Naive thymus-derived CD8-positive, alpha-beta T cell (primary cell): Measurements from ENCODE around the gene SLIT2. TPM values are rescaled to one million over a fixed set of nuclear protein-coding genes. Genes with fewer than 3 reads are reported as not detected.

ENCODE experiments used
- ATAC-seq, 2 donors: fragments of 150-1000 bp; cut with Tn5 transposase in 1 of 2; sonication (Bioruptor Pico), chemical (Tn5 transposase) in 1 of 2; 1 replicate in 1 of 2; 2 replicates in 1 of 2; pipeline ENCODE4 v1.10.0; 2021; ENCODE audit warnings: mild to moderate bottlenecking in 2 of 2, moderate library complexity in 2 of 2
- POLR2A ChIA-PET: fragments of 350-600 bp; sonication (Branson Sonifier 250); formaldehyde crosslinking; loops from one replicate; lab custom pipeline; 2021; ENCODE audit warnings: antibody characterized with exemption; lab: Charles Lee
- DNase-seq, 10 donors: peaks; one replicate each; pipeline versions ENCODE4 v3.0.0 to v3.0.0-alpha.2; 2020 to 2022
- H3K27ac Mint-ChIP-seq, 10 donors: one replicate each; pipeline ENCODE4 v1.8.0; 2020 to 2022; ENCODE audit warnings: mild to moderate bottlenecking in 10 of 10, mixed read lengths in 10 of 10, moderate library complexity in 4 of 10, inconsistent platforms in 1 of 10
- H3K27me3 Mint-ChIP-seq, 5 donors: one replicate each; pipeline ENCODE4 v1.8.0; 2021 to 2022; ENCODE audit warnings: mixed read lengths in 5 of 5
- H3K36me3 Mint-ChIP-seq, 3 donors: one replicate each; pipeline ENCODE4 v1.8.0; 2020 to 2022; ENCODE audit warnings: mixed read lengths in 3 of 3, mild to moderate bottlenecking in 2 of 3, inconsistent platforms in 1 of 3
- H3K4me1 Mint-ChIP-seq, 4 donors: one replicate each; pipeline ENCODE4 v1.8.0; 2021 to 2022; ENCODE audit warnings: mixed read lengths in 4 of 4
- H3K4me3 Mint-ChIP-seq, 10 donors: one replicate each; pipeline ENCODE4 v1.8.0; 2020 to 2022; ENCODE audit warnings: mild to moderate bottlenecking in 10 of 10, mixed read lengths in 10 of 10, moderate library complexity in 6 of 10, inconsistent platforms in 1 of 10
- H3K9me3 Mint-ChIP-seq, 9 donors: one replicate each; pipeline ENCODE4 v1.8.0; 2020 to 2022; ENCODE audit warnings: mixed read lengths in 9 of 9, mild to moderate bottlenecking in 3 of 9, inconsistent platforms in 1 of 9, moderate library complexity in 1 of 9
- polyA plus RNA-seq, 3 donors: library from polyadenylated mRNA; unstranded; fragments of 300-500 nt; fragmentation: Illumina TruSeq; gene quantifications; one replicate each; pipeline ENCODE4 v1.2.3, GENCODE V29; 2021
- total RNA-seq, 8 experiments: library from RNA in 2 of 8; stranded (reverse) in 2 of 8; gene quantifications; one replicate each; pipeline ENCODE4 v1.2.3 and lab custom pipeline; 2021 to 2026

Gene SLIT2
- total and polyA plus RNA-seq, 5 experiments from 2014 or later, result not detected

DNA sequence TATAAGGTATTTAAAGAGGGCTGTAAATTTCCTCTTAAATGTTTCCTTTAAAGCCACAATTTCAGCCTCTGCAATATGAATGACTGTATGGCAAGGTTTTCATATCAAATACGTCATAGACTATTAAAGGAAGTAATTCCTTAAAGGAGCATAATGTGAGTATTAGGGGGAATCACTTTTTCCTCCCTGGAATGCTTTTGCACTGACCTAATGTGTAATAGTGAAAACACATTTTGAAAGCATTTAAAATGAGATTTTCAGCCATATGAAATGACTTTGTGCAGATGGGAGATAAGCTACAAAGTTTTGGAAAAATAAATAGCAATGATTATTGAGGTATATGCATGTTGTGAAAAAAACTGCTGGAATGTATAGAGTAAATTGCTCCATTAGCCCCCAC, 17.6 kb downstream of the SLIT2 start:
- Mint-ChIP-seq H3K9me3 (no peaks in the 10 kb centered on the region), H3K4me1 (no peaks in the 10 kb centered on the region), H3K27me3 (peaks cover 0 to 2% (median 0%) of the 10 kb centered on the region in 5 donors), H3K27ac (no peak overlapping the region), H3K36me3 (no peaks in the 10 kb centered on the region), H3K4me3 (no peak overlapping the region)
- no peak for DNase-seq
- no peak for ATAC-seq
- POLR2A ChIA-PET, result no interaction called here

DNA sequence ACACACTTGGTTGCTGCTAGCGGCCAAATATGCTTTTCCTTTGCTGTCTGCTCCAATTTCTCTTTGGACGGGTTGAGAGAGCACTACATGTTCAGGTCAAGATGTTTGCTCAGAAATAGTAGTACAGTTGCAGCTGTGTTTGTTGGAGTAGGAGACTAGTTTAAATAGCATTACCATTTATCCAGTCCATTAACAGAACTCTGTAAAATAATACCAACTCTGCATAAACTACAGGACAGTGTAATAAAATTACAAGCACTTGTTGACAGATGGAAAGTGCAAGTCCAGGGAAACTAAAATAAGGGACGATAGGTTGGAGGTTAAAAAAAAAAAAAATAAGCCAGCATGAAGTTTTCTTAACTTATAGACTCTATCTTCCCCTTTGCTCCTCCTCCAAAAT, 20.2 kb downstream of the SLIT2 start:
- H3K27me3 Mint-ChIP-seq, result peaks cover 0 to 2% (median 0%) of the 10 kb centered on the region in 5 donors
- H3K4me3 Mint-ChIP-seq, result no peak overlapping the region
- no peak for ATAC-seq
- POLR2A ChIA-PET, result no interaction called here
- DNase-seq, result no peak
- H3K4me1 Mint-ChIP-seq, result no peaks in the 10 kb centered on the region
- peaks cover 0 to 10% (median 0%) of the 10 kb centered on the region in 9 donors for H3K9me3 Mint-ChIP-seq
- no peaks in the 10 kb centered on the region for H3K36me3 Mint-ChIP-seq
- H3K27ac Mint-ChIP-seq, result no peak overlapping the region

GRCh38 chr4:20272411-20272872, 20.7 kb downstream of the SLIT2 start:
- no peak overlapping the region for H3K27ac Mint-ChIP-seq
- no peak for ATAC-seq
- no peaks in the 10 kb centered on the region for H3K36me3 Mint-ChIP-seq
- POLR2A ChIA-PET, result no interaction called here
- no peak overlapping the region for H3K4me3 Mint-ChIP-seq
- peaks cover 0 to 10% (median 0%) of the 10 kb centered on the region in 9 donors for H3K9me3 Mint-ChIP-seq
- no peaks in the 10 kb centered on the region for H3K4me1 Mint-ChIP-seq
- DNase-seq, result no peak
- H3K27me3 Mint-ChIP-seq, result peaks cover 0 to 2% (median 0%) of the 10 kb centered on the region in 5 donors

DNA sequence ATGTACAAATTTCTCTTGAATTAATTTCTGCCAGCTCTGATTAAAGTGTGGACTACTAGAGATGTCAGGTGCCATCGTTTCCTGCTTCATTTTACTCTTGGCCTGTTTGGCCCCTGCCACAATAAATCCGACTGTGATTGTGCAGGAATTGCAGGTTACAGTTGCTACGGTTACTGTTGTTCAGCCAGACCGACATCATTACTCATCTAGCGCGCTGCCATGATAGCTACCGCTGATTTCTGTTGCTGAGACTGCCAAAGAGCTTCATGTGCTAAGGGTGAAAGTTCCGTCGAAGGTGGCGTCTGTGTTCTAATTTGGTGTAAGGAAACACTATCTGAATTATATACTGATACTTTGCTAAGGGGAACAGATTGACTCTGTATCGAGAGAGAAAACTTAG, 22.1 kb downstream of the SLIT2 start:
- DNase-seq, result no peak
- Mint-ChIP-seq H3K9me3 (peaks cover 0 to 10% (median 0%) of the 10 kb centered on the region in 9 donors), H3K4me1 (no peaks in the 10 kb centered on the region), H3K36me3 (no peaks in the 10 kb centered on the region), H3K27me3 (peaks cover 0 to 2% (median 0%) of the 10 kb centered on the region in 5 donors), H3K27ac (no peak overlapping the region), H3K4me3 (no peak overlapping the region)
- POLR2A ChIA-PET, result no interaction called here
- no peak for ATAC-seq

DNA sequence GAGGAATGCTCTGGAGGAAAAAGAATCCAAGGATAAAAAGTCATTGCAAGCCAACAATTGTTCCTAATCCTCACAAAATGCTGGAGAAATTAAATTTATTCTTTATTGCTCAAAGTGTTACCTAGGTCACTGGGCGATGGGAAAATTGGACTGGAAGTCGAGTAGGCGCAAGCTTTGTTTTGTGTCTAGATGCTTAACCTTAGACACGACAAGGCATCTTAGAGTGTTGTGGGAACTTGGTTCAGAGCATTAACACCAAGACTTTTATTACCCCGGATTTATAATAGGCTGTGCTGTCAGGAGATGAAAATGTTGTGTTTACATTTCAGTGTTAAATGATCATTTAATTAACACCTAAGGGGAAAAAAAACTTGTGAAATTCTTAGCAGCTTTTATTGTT, 25.1 kb downstream of the SLIT2 start:
- Mint-ChIP-seq H3K27me3 (no peaks in the 10 kb centered on the region), H3K9me3 (peaks cover 0 to 10% (median 0%) of the 10 kb centered on the region in 9 donors), H3K27ac (no peak overlapping the region), H3K4me3 (no peak overlapping the region), H3K36me3 (no peaks in the 10 kb centered on the region), H3K4me1 (no peaks in the 10 kb centered on the region)
- ATAC-seq (no peak), DNase-seq (no peak)
- POLR2A ChIA-PET, result no interaction called here

DNA sequence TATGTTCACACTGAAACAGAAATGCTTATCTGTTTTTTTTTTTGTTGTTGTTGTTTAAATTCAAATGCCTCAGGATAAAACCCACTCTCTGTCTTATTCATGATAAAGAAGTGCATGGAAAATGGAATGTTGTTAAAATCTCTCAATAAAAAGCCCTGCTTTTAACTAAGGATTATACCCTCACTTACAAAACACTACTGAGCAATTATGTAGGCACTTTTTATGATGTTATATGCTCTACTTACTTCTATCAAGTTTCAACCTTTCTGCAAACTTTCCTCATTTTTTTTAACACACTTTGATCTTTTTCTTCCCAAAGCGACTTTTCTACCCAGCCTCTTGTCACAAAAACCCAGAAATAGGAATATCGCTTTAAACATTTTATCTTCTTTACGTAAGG, 26.5 kb downstream of the SLIT2 start:
- H3K4me3 Mint-ChIP-seq, result no peak overlapping the region
- H3K27ac Mint-ChIP-seq, result no peak overlapping the region
- ATAC-seq (no peak), DNase-seq (no peak)
- H3K9me3 Mint-ChIP-seq, result peaks cover 0 to 10% (median 0%) of the 10 kb centered on the region in 9 donors
- no peaks in the 10 kb centered on the region for H3K36me3 Mint-ChIP-seq
- POLR2A ChIA-PET, result no interaction called here
- no peaks in the 10 kb centered on the region for H3K27me3 Mint-ChIP-seq
- H3K4me1 Mint-ChIP-seq, result no peaks in the 10 kb centered on the region

GRCh38 chr4:20279381-20279780, 27.7 kb downstream of the SLIT2 start:
- Mint-ChIP-seq H3K4me1 (no peaks in the 10 kb centered on the region), H3K27ac (no peak overlapping the region), H3K36me3 (no peaks in the 10 kb centered on the region), H3K27me3 (no peaks in the 10 kb centered on the region), H3K4me3 (no peak overlapping the region), H3K9me3 (peaks cover 0 to 10% (median 0%) of the 10 kb centered on the region in 9 donors)
- POLR2A ChIA-PET, result no interaction called here
- ATAC-seq, result no peak
- DNase-seq, result no peak

DNA sequence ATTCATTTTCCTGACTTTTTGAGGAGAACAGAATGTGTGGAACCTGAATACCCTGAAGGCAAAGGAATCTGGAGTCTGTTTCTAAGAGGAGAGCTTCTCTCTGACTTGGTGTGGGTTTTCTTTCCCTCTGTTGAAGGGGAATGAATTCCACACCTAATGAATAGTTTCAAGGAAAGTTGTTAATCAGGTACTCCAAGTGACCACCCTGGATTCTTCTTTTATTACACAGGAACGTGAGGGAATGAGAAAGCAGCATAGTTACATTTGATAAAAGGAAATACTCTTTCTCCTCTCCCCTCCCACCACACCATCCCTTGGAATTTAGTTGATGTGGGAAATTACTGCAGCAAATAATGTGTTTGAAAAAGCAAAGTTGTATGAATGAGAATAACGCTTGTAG, 29.7 kb downstream of the SLIT2 start:
- ATAC-seq, result no peak
- no peaks in the 10 kb centered on the region for H3K36me3 Mint-ChIP-seq
- H3K4me1 Mint-ChIP-seq, result no peaks in the 10 kb centered on the region
- no peak overlapping the region for H3K27ac Mint-ChIP-seq
- peaks cover 0 to 4% (median 2%) of the 10 kb centered on the region in 9 donors for H3K9me3 Mint-ChIP-seq
- H3K4me3 Mint-ChIP-seq, result no peak overlapping the region
- POLR2A ChIA-PET, result no interaction called here
- no peak for DNase-seq
- no peaks in the 10 kb centered on the region for H3K27me3 Mint-ChIP-seq

- POLR2A ChIA-PET, result no interaction called here
- Mint-ChIP-seq H3K36me3 (no peaks in the 10 kb centered on the region), H3K4me1 (no peaks in the 10 kb centered on the region), H3K9me3 (peaks cover 0 to 4% (median 0%) of the 10 kb centered on the region in 9 donors), H3K27ac (no peak overlapping the region), H3K4me3 (no peak overlapping the region), H3K27me3 (no peaks in the 10 kb centered on the region)
- DNase-seq (no peak), ATAC-seq (no peak)
These were observed 31.3 kb downstream of the SLIT2 start for GRCh38 chr4:20283039-20283438.

DNA sequence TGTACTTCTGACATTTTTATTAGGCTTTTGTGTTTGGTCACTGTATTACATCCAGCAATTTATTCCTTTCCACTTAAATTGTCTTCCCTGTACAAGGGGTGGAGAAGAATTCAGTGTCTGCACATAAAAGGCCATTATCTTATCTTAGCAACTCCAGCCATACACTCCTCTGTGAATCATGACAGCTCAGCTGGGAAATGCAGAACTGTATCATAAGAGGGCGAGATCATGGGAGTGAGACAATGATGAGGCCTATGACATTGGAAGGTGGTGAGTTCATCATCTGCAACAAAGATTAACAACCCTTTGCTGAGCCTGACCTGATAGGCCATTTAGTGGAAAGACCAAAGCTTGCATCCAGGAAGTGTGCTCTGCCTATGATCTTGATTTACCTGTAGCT, 33.3 kb downstream of the SLIT2 start:
- Mint-ChIP-seq H3K27ac (no peak overlapping the region), H3K4me1 (no peaks in the 10 kb centered on the region), H3K4me3 (no peak overlapping the region), H3K9me3 (peaks cover 0 to 3% (median 0%) of the 10 kb centered on the region in 9 donors), H3K27me3 (no peaks in the 10 kb centered on the region), H3K36me3 (no peaks in the 10 kb centered on the region)
- no peak for DNase-seq
- no peak for ATAC-seq
- POLR2A ChIA-PET, result no interaction called here

DNA sequence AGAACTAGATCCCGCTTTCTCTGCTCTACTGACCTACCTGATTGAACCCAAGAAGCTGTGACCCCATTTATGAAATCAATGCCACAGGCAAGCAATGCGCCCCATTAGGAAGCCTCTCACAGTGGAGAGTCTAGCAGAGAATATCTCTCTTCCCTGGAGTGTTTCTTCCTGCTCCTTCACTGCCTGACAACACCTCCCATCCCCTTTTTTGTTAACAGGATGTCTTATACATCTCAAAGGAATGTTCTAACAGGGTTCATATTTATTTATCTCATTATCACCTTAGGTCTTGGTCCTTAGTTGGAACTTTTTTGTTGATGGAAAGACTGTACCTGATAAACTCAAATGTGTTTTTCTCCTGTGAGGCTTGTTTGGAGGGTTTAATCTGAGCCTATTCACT, 35.5 kb downstream of the SLIT2 start:
- no peaks in the 10 kb centered on the region for H3K4me1 Mint-ChIP-seq
- no peak overlapping the region for H3K27ac Mint-ChIP-seq
- POLR2A ChIA-PET, result no interaction called here

DNA sequence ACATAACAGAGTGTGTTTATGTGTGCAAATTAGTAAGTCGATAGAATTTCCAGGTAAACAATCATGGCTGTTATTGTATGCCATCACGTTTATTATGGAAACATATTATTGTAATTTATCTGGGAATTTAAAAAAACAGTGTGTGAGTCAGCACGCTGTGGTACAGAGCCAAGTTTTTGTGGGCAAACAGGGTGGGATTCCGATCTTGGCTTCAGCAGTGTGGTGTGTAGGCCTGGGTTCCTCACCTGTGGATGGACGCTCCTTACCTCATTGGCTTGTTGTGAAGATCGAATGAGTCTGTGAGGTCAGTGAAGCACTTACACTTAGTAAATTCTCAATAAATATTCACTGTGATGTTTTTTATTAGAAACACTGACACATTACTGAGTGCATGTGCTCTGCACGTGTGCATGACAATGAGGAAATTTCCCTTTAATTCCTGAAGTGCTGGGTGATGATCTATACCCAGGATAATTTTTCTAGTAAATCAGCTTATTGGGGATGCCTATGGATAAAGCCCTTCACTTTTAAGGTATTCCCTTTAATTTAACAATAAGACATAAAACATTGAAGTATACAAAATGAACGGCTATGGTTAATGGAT, 36.4 kb downstream of the SLIT2 start:
- DNase-seq (no peak), ATAC-seq (no peak)
- Mint-ChIP-seq H3K9me3 (peaks cover 0 to 4% (median 0%) of the 10 kb centered on the region in 9 donors), H3K27me3 (peaks cover 0 to 1% (median 0%) of the 10 kb centered on the region in 5 donors), H3K27ac (no peak overlapping the region), H3K4me3 (no peak overlapping the region), H3K36me3 (no peaks in the 10 kb centered on the region), H3K4me1 (no peaks in the 10 kb centered on the region)
- POLR2A ChIA-PET, result no interaction called here

More for the DNA sequence above, 35.5 kb downstream of the SLIT2 start:
- DNase-seq (no peak), ATAC-seq (no peak)
- Mint-ChIP-seq H3K27me3 (peaks cover 0 to under 1% (median 0%) of the 10 kb centered on the region in 5 donors), H3K36me3 (no peaks in the 10 kb centered on the region), H3K4me3 (no peak overlapping the region), H3K9me3 (peaks cover 0 to 3% (median 0%) of the 10 kb centered on the region in 9 donors)

- DNase-seq (no peak), ATAC-seq (no peak)
- Mint-ChIP-seq H3K27me3 (peaks cover 0 to 1% (median 0%) of the 10 kb centered on the region in 5 donors), H3K36me3 (no peaks in the 10 kb centered on the region), H3K9me3 (peaks cover 0 to 6% (median 0%) of the 10 kb centered on the region in 9 donors), H3K4me3 (no peak overlapping the region), H3K27ac (no peak overlapping the region), H3K4me1 (no peaks in the 10 kb centered on the region)
- POLR2A ChIA-PET, result no interaction called here
These were observed 37.3 kb downstream of the SLIT2 start for GRCh38 chr4:20288846-20289512.
